Effector memory CD8-positive, alpha-beta T cell (primary cell): ENCODE data around the gene CAMK4.

Experiments
- ATAC-seq: fragments of 150-1000 bp; cut with Tn5 transposase; replicated peaks from 2 replicates; pipeline ENCODE4 v1.10.0; 2021; ENCODE audit warnings: mild to moderate bottlenecking, moderate library complexity
- DNase-seq, 3 experiments: peaks; one replicate each; pipeline ENCODE4 v3.0.0; 2021
- H3K27ac Mint-ChIP-seq, 2 donors: one replicate each; pipeline ENCODE4 v1.8.0; 2022; ENCODE audit warnings: mild to moderate bottlenecking in 2 of 2, mixed read lengths in 2 of 2, moderate library complexity in 2 of 2
- H3K27me3 Mint-ChIP-seq, 2 donors: one replicate each; pipeline ENCODE4 v1.8.0; 2022; ENCODE audit warnings: mixed read lengths in 2 of 2
- H3K36me3 Mint-ChIP-seq: one replicate; pipeline ENCODE4 v1.8.0; 2022; ENCODE audit warnings: mild to moderate bottlenecking, moderate library complexity, mixed read lengths; ENCODE audit not compliant: insufficient read depth
- H3K4me1 Mint-ChIP-seq, 2 donors: one replicate each; pipeline ENCODE4 v1.8.0; 2022; ENCODE audit warnings: low read depth in 2 of 2, mixed read lengths in 2 of 2
- H3K4me3 Mint-ChIP-seq, 2 donors: one replicate each; pipeline ENCODE4 v1.8.0; 2022; ENCODE audit warnings: mild to moderate bottlenecking in 2 of 2, mixed read lengths in 2 of 2, moderate library complexity in 2 of 2
- H3K9me3 Mint-ChIP-seq, 2 donors: one replicate each; pipeline ENCODE4 v1.8.0; 2022; ENCODE audit warnings: mixed read lengths in 2 of 2

The CAMK4 gene

DNA sequence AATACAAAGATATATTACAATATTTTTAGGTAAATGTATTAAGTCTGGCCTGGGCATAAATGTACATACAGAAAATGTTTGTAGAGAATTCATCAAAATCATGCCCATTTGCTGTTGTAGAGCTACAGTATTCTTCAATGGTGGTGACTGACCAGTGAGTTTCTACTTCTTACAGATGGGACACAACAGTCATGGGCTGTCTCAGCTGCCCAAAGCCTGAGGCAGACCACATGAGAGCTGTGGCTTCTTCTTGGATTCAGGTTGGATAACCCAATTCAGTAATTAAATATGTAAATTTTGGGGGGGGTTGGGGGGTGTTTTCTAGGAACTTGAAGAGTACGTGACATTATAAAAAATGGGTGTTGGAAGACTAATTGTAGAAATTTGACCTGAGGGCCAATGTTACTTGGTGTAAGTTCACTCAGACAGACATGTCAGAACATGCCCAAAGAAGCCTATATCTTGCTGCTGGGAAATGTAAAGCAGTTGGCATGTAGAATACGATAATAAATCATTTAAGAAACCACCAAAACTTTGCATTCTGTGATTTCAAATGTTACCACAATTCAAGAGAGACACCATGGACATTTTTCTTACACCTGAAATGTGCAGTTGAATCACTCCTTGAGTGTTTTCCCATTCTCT lies 270.3 kb downstream of the CAMK4 start:
- ATAC-seq, result no peak
- no peak overlapping the region for H3K27ac Mint-ChIP-seq
- H3K36me3 Mint-ChIP-seq, result peaks cover 27% of the 10 kb centered on the region
- H3K4me3 Mint-ChIP-seq, result no peak overlapping the region
- H3K9me3 Mint-ChIP-seq, result no peaks in the 10 kb centered on the region
- no peak for DNase-seq
- H3K4me1 Mint-ChIP-seq, result peaks cover 2 to 6% of the 10 kb centered on the region in 2 donors
- H3K27me3 Mint-ChIP-seq, result no peaks in the 10 kb centered on the region

- H3K9me3 Mint-ChIP-seq, result no peaks in the 10 kb centered on the region
- H3K27ac Mint-ChIP-seq, result no peak overlapping the region
- ATAC-seq (no peak), DNase-seq (no peak)
- peaks cover 29% of the 10 kb centered on the region for H3K36me3 Mint-ChIP-seq
- H3K27me3 Mint-ChIP-seq, result no peaks in the 10 kb centered on the region
- peaks cover 2 to 6% of the 10 kb centered on the region in 2 donors for H3K4me1 Mint-ChIP-seq
- no peak overlapping the region for H3K4me3 Mint-ChIP-seq
Observed at GRCh38 chr5:111495159-111495558, 271.0 kb downstream of the CAMK4 start.

DNA sequence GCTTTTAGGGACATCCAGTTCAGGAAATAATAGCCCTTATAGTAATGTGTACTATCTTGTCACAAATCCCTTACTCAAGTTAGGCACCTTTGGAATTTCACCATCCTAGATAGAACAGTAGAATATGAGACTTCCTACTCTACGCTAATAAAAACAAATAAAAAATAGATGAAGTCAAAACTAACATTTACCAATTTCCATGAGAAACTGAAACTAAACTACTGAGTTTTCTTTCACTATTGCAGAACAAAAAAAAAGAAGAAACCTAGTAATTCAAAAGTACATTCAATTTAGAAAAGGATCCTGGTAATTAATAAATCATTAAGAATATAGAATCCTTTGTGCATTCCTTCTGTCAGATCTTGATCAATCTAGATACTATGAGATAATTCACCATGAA lies 274.2 kb downstream of the CAMK4 start:
- Mint-ChIP-seq H3K4me3 (no peak overlapping the region), H3K9me3 (no peaks in the 10 kb centered on the region), H3K4me1 (peaks cover 2 to 10% of the 10 kb centered on the region in 2 donors), H3K36me3 (peaks cover 21% of the 10 kb centered on the region), H3K27me3 (no peaks in the 10 kb centered on the region), H3K27ac (peak overlapping the region; percentile 74 to 90)
- ATAC-seq, result no peak
- no peak for DNase-seq

GRCh38 chr5:111502956-111503355 lies 278.8 kb downstream of the CAMK4 start:
- peaks cover 8 to 28% of the 10 kb centered on the region in 2 donors for H3K4me1 Mint-ChIP-seq
- no peak for DNase-seq
- H3K9me3 Mint-ChIP-seq, result no peaks in the 10 kb centered on the region
- no peak overlapping the region for H3K4me3 Mint-ChIP-seq
- H3K27ac Mint-ChIP-seq, result no peak overlapping the region
- no peaks in the 10 kb centered on the region for H3K27me3 Mint-ChIP-seq
- ATAC-seq, result no peak
- H3K36me3 Mint-ChIP-seq, result peaks cover 31% of the 10 kb centered on the region

- ATAC-seq, result no peak
Observed at GRCh38 chr5:111505096-111505495, 280.9 kb downstream of the CAMK4 start.

GRCh38 chr5:111507276-111507675 lies 283.1 kb downstream of the CAMK4 start:
- Mint-ChIP-seq H3K4me1 (peaks cover 16 to 42% of the 10 kb centered on the region in 2 donors), H3K27me3 (no peaks in the 10 kb centered on the region), H3K4me3 (no peak overlapping the region), H3K36me3 (peaks cover 33% of the 10 kb centered on the region), H3K27ac (no peak overlapping the region), H3K9me3 (no peaks in the 10 kb centered on the region)
- DNase-seq (no peak), ATAC-seq (no peak)

More at GRCh38 chr5:111505096-111505495, 280.9 kb downstream of the CAMK4 start:
- DNase-seq, result no peak
- Mint-ChIP-seq H3K36me3 (peaks cover 27% of the 10 kb centered on the region), H3K27me3 (no peaks in the 10 kb centered on the region), H3K4me1 (peaks cover 10 to 32% of the 10 kb centered on the region in 2 donors), H3K4me3 (no peak overlapping the region), H3K9me3 (no peaks in the 10 kb centered on the region), H3K27ac (no peak overlapping the region)

DNA sequence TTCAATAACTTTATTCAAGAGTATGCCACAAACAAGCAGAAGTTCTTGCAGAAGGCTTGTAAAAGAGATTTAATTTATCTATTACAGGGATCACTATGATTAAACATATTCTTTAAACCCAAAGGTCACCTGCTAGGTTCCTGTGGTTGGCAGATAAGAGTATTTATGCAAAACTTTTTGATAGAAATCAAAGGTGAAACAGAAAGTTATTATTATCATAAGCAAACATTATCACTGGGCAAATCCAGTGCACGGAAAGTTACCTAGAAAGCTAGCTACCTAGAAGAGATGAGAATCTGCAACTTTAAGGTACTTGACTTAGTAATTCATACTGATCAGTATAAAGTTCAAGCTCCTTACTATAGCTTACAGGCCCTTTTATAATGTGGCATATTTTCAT lies 284.9 kb downstream of the CAMK4 start:
- Mint-ChIP-seq H3K4me3 (peak overlapping the region in 1 of 2 donors; percentile 5), H3K27ac (peak overlapping the region in 1 of 2 donors; percentile 44), H3K36me3 (peaks cover 28% of the 10 kb centered on the region), H3K4me1 (peaks cover 20 to 49% of the 10 kb centered on the region in 2 donors), H3K27me3 (no peaks in the 10 kb centered on the region), H3K9me3 (no peaks in the 10 kb centered on the region)
- DNase-seq (no peak), ATAC-seq (no peak)

DNA sequence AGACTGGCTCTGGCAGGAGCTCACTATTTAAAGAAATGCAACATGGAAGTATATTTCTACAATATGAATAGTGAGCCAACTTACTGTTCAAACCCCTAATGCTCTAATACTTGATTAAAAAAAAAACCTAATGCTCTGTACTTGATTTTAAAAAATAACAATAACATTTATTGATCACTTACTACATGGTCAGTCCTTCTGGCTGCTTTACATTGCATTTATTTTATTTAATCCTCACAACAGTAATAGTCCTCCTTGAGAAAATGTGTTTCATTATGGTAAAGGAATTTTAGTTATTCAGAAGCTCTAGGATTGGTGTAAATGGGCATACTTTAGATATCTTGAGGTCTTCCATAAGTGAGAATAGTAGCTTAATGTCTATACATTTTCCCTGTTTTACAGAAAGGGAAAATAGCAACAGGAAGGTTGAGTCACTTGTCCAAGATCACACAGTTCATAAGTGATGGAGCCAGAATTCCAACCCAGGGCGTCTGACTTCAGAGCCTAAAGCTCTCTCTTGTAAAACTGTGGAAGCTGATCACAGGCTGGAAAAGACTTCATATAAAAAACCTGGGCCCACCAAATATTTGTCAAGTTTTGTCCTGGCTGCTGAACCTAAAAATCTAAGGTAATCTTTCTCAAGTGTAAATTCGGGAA lies 287.1 kb downstream of the CAMK4 start:
- H3K36me3 Mint-ChIP-seq, result peaks cover 20% of the 10 kb centered on the region
- peak overlapping the region; percentile 93 to 97 for H3K4me3 Mint-ChIP-seq

GRCh38 chr5:111511831-111512374 lies 287.7 kb downstream of the CAMK4 start:
- peak in 2 of 3 experiments; percentile 3 to 13 for DNase-seq
- Mint-ChIP-seq H3K27ac (peak overlapping the region; percentile 96 to 98), H3K4me3 (peak overlapping the region; percentile 93 to 97), H3K9me3 (no peaks in the 10 kb centered on the region), H3K27me3 (no peaks in the 10 kb centered on the region), H3K4me1 (peaks cover 15 to 45% of the 10 kb centered on the region in 2 donors), H3K36me3 (peaks cover 19% of the 10 kb centered on the region)
- ATAC-seq, result peak; percentile 2

More for the DNA sequence above, 287.1 kb downstream of the CAMK4 start:
- no peak for DNase-seq
- H3K4me1 Mint-ChIP-seq, result peaks cover 15 to 45% of the 10 kb centered on the region in 2 donors
- peak overlapping the region; percentile 96 to 98 for H3K27ac Mint-ChIP-seq
- ATAC-seq, result no peak
- H3K27me3 Mint-ChIP-seq, result no peaks in the 10 kb centered on the region
- H3K9me3 Mint-ChIP-seq, result no peaks in the 10 kb centered on the region

GRCh38 chr5:111512375-111513130 lies 288.4 kb downstream of the CAMK4 start, which contains the start of gene STARD4:
Gene STARD4 (minus strand): TSS chr5:111512535. CDS start chr5:111507433, 5,102 bp downstream.
- Mint-ChIP-seq H3K36me3 (peaks cover 19% of the 10 kb centered on the region), H3K4me3 (peak within 1 kb of the TSS; percentile 93 to 97), H3K4me1 (peaks cover 15 to 40% of the 10 kb centered on the region in 2 donors)

GRCh38 chr5:111513131-111513520 lies 288.9 kb downstream of the CAMK4 start:
- peaks cover 14 to 34% of the 10 kb centered on the region in 2 donors for H3K4me1 Mint-ChIP-seq
- H3K27me3 Mint-ChIP-seq, result no peaks in the 10 kb centered on the region
- H3K27ac Mint-ChIP-seq, result peak overlapping the region; percentile 96 to 98
- no peaks in the 10 kb centered on the region for H3K9me3 Mint-ChIP-seq
- peak overlapping the region; percentile 93 to 97 for H3K4me3 Mint-ChIP-seq
- no peak for DNase-seq
- peaks cover 19% of the 10 kb centered on the region for H3K36me3 Mint-ChIP-seq
- ATAC-seq, result no peak

More at GRCh38 chr5:111512375-111513130, 288.4 kb downstream of the CAMK4 start, which contains the start of gene STARD4:
- H3K27me3 Mint-ChIP-seq, result no peaks in the 10 kb centered on the region
- no peaks in the 10 kb centered on the region for H3K9me3 Mint-ChIP-seq
- ATAC-seq, result peak; percentile 92
- DNase-seq, result peak; percentile 89 to 95 (median 94)
- H3K27ac Mint-ChIP-seq, result peak within 1 kb of the TSS; percentile 96 to 98

GRCh38 chr5:111514087-111514486 lies 289.9 kb downstream of the CAMK4 start:
- H3K9me3 Mint-ChIP-seq, result no peaks in the 10 kb centered on the region

GRCh38 chr5:111517853-111518501 lies 293.8 kb downstream of the CAMK4 start:
- Mint-ChIP-seq H3K36me3 (no peaks in the 10 kb centered on the region), H3K27ac (no peak overlapping the region), H3K9me3 (no peaks in the 10 kb centered on the region), H3K27me3 (peaks cover 0 to 21% of the 10 kb centered on the region in 2 donors), H3K4me1 (peaks cover 0 to 6% of the 10 kb centered on the region in 2 donors), H3K4me3 (no peak overlapping the region)
- DNase-seq (no peak), ATAC-seq (no peak)

More at GRCh38 chr5:111514087-111514486, 289.9 kb downstream of the CAMK4 start:
- Mint-ChIP-seq H3K27ac (no peak overlapping the region), H3K36me3 (peaks cover 19% of the 10 kb centered on the region), H3K4me3 (peak overlapping the region in 1 of 2 donors; percentile 33), H3K4me1 (peaks cover 14 to 31% of the 10 kb centered on the region in 2 donors), H3K27me3 (no peaks in the 10 kb centered on the region)
- ATAC-seq (no peak), DNase-seq (no peak)
